GM23338 (cell line): ENCODE data around the gene ATP13A4. TPM values are rescaled to one million over a fixed set of nuclear protein-coding genes. Genes with fewer than 3 reads are reported as not detected.

ENCODE experiments used
- ATAC-seq: fragments of 200-7000 bp; cut with Tn5 transposase; 3 replicates; pipeline ENCODE4 v1.9.1; 2020
- DNase-seq: peaks from one replicate; pipeline ENCODE4 v3.0.0-alpha.2; 2015; ENCODE audit warnings: low spot score
- H2AFZ ChIP-seq: fragments of 200-600 bp; sonication (generic); 2 replicates; pipeline ENCODE4 v1.8.0; 2016; ENCODE audit warnings: antibody characterized with exemption, mild to moderate bottlenecking, moderate library complexity
- H3F3A ChIP-seq: fragments of 200-600 bp; sonication (generic); replicated peaks from 2 replicates; pipeline ENCODE4 v1.8.0; 2017; ENCODE audit warnings: antibody characterized with exemption, mixed run types, low read depth
- H3K27ac ChIP-seq: fragments of 200-600 bp; sonication (generic); 2 replicates; pipeline ENCODE4 v1.6.1; 2016; ENCODE audit warnings: low read depth
- H3K27me3 ChIP-seq: fragments of 200-600 bp; sonication (generic); 2 replicates; pipeline ENCODE4 v1.8.0; 2016; ENCODE audit warnings: mild to moderate bottlenecking, mixed run types, moderate library complexity; ENCODE audit not compliant: insufficient read depth
- H3K36me3 ChIP-seq: fragments of 200-600 bp; sonication (generic); 2 replicates; pipeline ENCODE4 v1.8.0; 2016; ENCODE audit warnings: mild to moderate bottlenecking; ENCODE audit not compliant: insufficient read depth
- H3K4me1 ChIP-seq: fragments of 200-600 bp; sonication (generic); 2 replicates; pipeline ENCODE4 v1.8.0; 2016; ENCODE audit warnings: mild to moderate bottlenecking, moderate library complexity; ENCODE audit not compliant: insufficient read depth
- H3K4me2 ChIP-seq: fragments of 200-600 bp; sonication (generic); 2 replicates; pipeline ENCODE4 v1.7.1; 2017; ENCODE audit warnings: mixed run types
- H3K4me3 ChIP-seq: fragments of 200-600 bp; sonication (generic); 2 replicates; pipeline ENCODE4 v1.6.1; 2016; ENCODE audit warnings: mixed run types
- H3K79me2 ChIP-seq: fragments of 200-600 bp; sonication (generic); replicated peaks from 2 replicates; pipeline ENCODE4 v1.8.0; 2017; ENCODE audit warnings: mild to moderate bottlenecking; ENCODE audit not compliant: insufficient read depth
- H3K9me2 ChIP-seq: fragments of 200-600 bp; sonication (generic); 2 replicates; pipeline ENCODE4 v1.8.0; 2017; ENCODE audit not compliant: insufficient read depth
- H4K20me1 ChIP-seq: fragments of 200-600 bp; sonication (generic); replicated peaks from 2 replicates; pipeline ENCODE4 v1.8.0; 2017; ENCODE audit warnings: mild to moderate bottlenecking; ENCODE audit not compliant: insufficient read depth
- H3K27ac Mint-ChIP-seq: 2 replicates; pipeline ENCODE4 v1.8.0; 2020; ENCODE audit warnings: inconsistent platforms, mild to moderate bottlenecking, moderate library complexity, mixed read lengths
- H3K27me3 Mint-ChIP-seq: 3 replicates; pipeline ENCODE4 v1.8.0; 2022; ENCODE audit warnings: low read depth, mild to moderate bottlenecking, moderate library complexity, mixed read lengths, inconsistent platforms; ENCODE audit not compliant: insufficient read depth, poor library complexity
- H3K36me3 Mint-ChIP-seq: 3 replicates; pipeline ENCODE4 v1.8.0; 2021; ENCODE audit warnings: low read depth, mild to moderate bottlenecking, inconsistent platforms, moderate library complexity, mixed read lengths
- H3K4me1 Mint-ChIP-seq: 3 replicates; pipeline ENCODE4 v1.8.0; 2020; ENCODE audit warnings: mild to moderate bottlenecking, inconsistent platforms, mixed read lengths
- H3K4me3 Mint-ChIP-seq: 3 replicates; pipeline ENCODE4 v1.8.0; 2021; ENCODE audit warnings: moderate library complexity, mild to moderate bottlenecking, inconsistent platforms, mixed read lengths
- H3K9me3 Mint-ChIP-seq: 3 replicates; pipeline ENCODE4 v1.8.0; 2020; ENCODE audit warnings: moderate library complexity, mild to moderate bottlenecking, inconsistent platforms, mixed read lengths
- CREB1 ChIP-seq: fragments of 250-450 bp; sonication (Bioruptor Pico); IDR thresholded peaks from 2 replicates; pipeline ENCODE4 v1.5.0; 2020; ENCODE audit warnings: low read depth, mild to moderate bottlenecking, moderate library complexity
- CTCF ChIP-seq, 2 experiments: fragments of 200-600 bp in 1 of 2; sonication (generic) in 1 of 2; conservative IDR thresholded peaks; 2 replicates each; pipeline versions ENCODE4 v1.5.1 to v1.6.1; 2016 to 2017; ENCODE audit warnings: antibody characterized with exemption in 2 of 2, low read depth in 2 of 2, mild to moderate bottlenecking in 2 of 2, moderate library complexity in 1 of 2
- EZH2phosphoT487 ChIP-seq: fragments of 200-600 bp; sonication (generic); IDR thresholded peaks from one replicate; pipeline ENCODE4 v1.8.1; 2018; ENCODE audit warnings: antibody characterized with exemption; ENCODE audit not compliant: unreplicated experiment
- NANOG ChIP-seq: IDR thresholded peaks from 2 replicates; pipeline ENCODE4 v1.6.1; 2016; ENCODE audit warnings: antibody characterized with exemption, borderline replicate concordance
- POLR2AphosphoS5 ChIP-seq: IDR thresholded peaks from 2 replicates; pipeline ENCODE4 v1.6.1; 2016; ENCODE audit warnings: antibody characterized with exemption, low read depth
- REST ChIP-seq: IDR thresholded peaks from one replicate; pipeline ENCODE4 v1.6.1; 2018; ENCODE audit warnings: antibody characterized with exemption; ENCODE audit not compliant: unreplicated experiment
- ZNF114 ChIP-seq: fragments of 250-450 bp; sonication (Bioruptor Pico); IDR thresholded peaks from 2 replicates; pipeline ENCODE4 v1.5.0; 2020; ENCODE audit warnings: mild to moderate bottlenecking, moderate library complexity
- ZNF462 ChIP-seq: fragments of 250-450 bp; sonication (Bioruptor Pico); IDR thresholded peaks from 2 replicates; pipeline ENCODE4 v1.5.0; 2020; ENCODE audit warnings: mild to moderate bottlenecking, moderate library complexity
- polyA plus RNA-seq: library from polyadenylated mRNA; unstranded; fragments of >200 nt; fragmentation: Nextera tagmentation; extraction: Ambion mirVana; gene quantifications from 2 replicates; pipeline ENCODE4 v1.2.1, GENCODE V29; 2016
- total RNA-seq: library from RNA; depleted of rRNA; stranded (reverse); fragments of >200 nt; shearing (Covaris generic); gene quantifications from 2 replicates; pipeline ENCODE4 v1.2.3, GENCODE V29; 2014

Gene ATP13A4
- total and polyA plus RNA-seq, 2 experiments from 2014 or later, result not detected

GRCh38 chr3:193560091-193560490 lies 5.4 kb upstream of the ATP13A4 start (continued):
- no peak for TF ChIP-seq ZNF462
- no peak for TF ChIP-seq NANOG
- no peak for TF ChIP-seq ZNF114
- TF ChIP-seq POLR2AphosphoS5, result no peak

- Mint-ChIP-seq H3K4me1 (peaks cover 8% of the 10 kb centered on the region; the same call in 2 of the 3 replicates), H3K4me3 (no peak overlapping the region), H3K9me3 (no peaks in the 10 kb centered on the region), H3K36me3 (no peaks in the 10 kb centered on the region), H3K27me3 (no peaks in the 10 kb centered on the region), H3K27ac (no peak overlapping the region)
- H3K4me2 ChIP-seq, result no peak overlapping the region
- H3F3A ChIP-seq, result no peaks in the 10 kb centered on the region
- H3K27ac ChIP-seq, result no peak overlapping the region
- no peaks in the 10 kb centered on the region for H3K4me1 ChIP-seq
- TF ChIP-seq CREB1, result no peak
- no peak for TF ChIP-seq EZH2phosphoT487
- ATAC-seq (no peak), DNase-seq (no peak)
- no peaks in the 10 kb centered on the region for H3K9me2 ChIP-seq
- H2AFZ ChIP-seq, result no peak overlapping the region
- H3K4me3 ChIP-seq, result no peak overlapping the region
- H3K36me3 ChIP-seq, result no peaks in the 10 kb centered on the region
- H3K27me3 ChIP-seq, result no peaks in the 10 kb centered on the region
- H4K20me1 ChIP-seq, result no peaks in the 10 kb centered on the region
- H3K79me2 ChIP-seq, result no peaks in the 10 kb centered on the region
Observed at GRCh38 chr3:193559100-193559499, 4.4 kb upstream of the ATP13A4 start.

GRCh38 chr3:193556841-193557240 lies 2.1 kb upstream of the ATP13A4 start:
- H3K36me3 Mint-ChIP-seq, result no peaks in the 10 kb centered on the region
- ATAC-seq, result no peak
- no peak for TF ChIP-seq REST
- TF ChIP-seq CTCF (conservative IDR thresholded peaks at IDR 0.05; ENCODE audit: low read depth in 2 of 2), result no peak
- no peak for TF ChIP-seq POLR2AphosphoS5
- no peak for TF ChIP-seq ZNF114

More at GRCh38 chr3:193556841-193557240, 2.1 kb upstream of the ATP13A4 start:
- Histone ChIP-seq H3K4me3 (no peak overlapping the region), H3K27me3 (no peaks in the 10 kb centered on the region), H3K27ac (no peak overlapping the region), H4K20me1 (no peaks in the 10 kb centered on the region), H3K4me1 (no peaks in the 10 kb centered on the region), H3K36me3 (no peaks in the 10 kb centered on the region), H2AFZ (no peak overlapping the region; the same call in 1 of the 2 replicates), H3K4me2 (no peak overlapping the region), H3K9me2 (no peaks in the 10 kb centered on the region), H3K79me2 (no peaks in the 10 kb centered on the region), H3F3A (no peaks in the 10 kb centered on the region)
- Mint-ChIP-seq H3K4me3 (no peak overlapping the region), H3K27ac (no peak overlapping the region), H3K27me3 (no peaks in the 10 kb centered on the region), H3K9me3 (no peaks in the 10 kb centered on the region), H3K4me1 (peaks cover 20% of the 10 kb centered on the region)
- no peak for DNase-seq
